ENCODE measurements around the gene CFAP58. TPM values are rescaled to one million over a fixed set of nuclear protein-coding genes. Genes with fewer than 3 reads are reported as not detected.
"Not testable (repeated sequence)": the region's sequence is repeated elsewhere in the genome, so short reads cannot be mapped to it uniquely, and the experiment has no call there.

CFAP58 gene
- total RNA-seq, 1 donor from 2014 or later: 0.53 TPM

- no peak for DNase-seq (ENCODE audit: low read depth)
- Histone ChIP-seq H3K27me3 (ENCODE audit: control insufficient read depth, insufficient read depth, low read length) (no peaks in the 10 kb centered on the region), H3K36me3 (ENCODE audit: control insufficient read depth, insufficient read depth, low read length) (no peaks in the 10 kb centered on the region), H3K4me3 (ENCODE audit: low read depth, low read length) (no peak overlapping the region)
- FAIRE-seq: no peak
- TF ChIP-seq CTCF (IDR thresholded peaks at IDR 0.05; ENCODE audit: insufficient read depth, low read length, severe bottlenecking): no peak
Measured at GRCh38 chr10:104450954-104451353, 97.3 kb downstream of the CFAP58 start.

- DNase-seq (ENCODE audit: low read depth) (no peak), FAIRE-seq (no peak)
- H3K36me3 ChIP-seq (ENCODE audit: control insufficient read depth, insufficient read depth, low read length): no peaks in the 10 kb centered on the region
- H3K27me3 ChIP-seq (ENCODE audit: control insufficient read depth, insufficient read depth, low read length): no peaks in the 10 kb centered on the region
- no peak for TF ChIP-seq CTCF (IDR thresholded peaks at IDR 0.05; ENCODE audit: insufficient read depth, low read length, severe bottlenecking)
- H3K4me3 ChIP-seq (ENCODE audit: low read depth, low read length): no peak overlapping the region
Measured at GRCh38 chr10:104452977-104453376, 99.3 kb downstream of the CFAP58 start.

DNA sequence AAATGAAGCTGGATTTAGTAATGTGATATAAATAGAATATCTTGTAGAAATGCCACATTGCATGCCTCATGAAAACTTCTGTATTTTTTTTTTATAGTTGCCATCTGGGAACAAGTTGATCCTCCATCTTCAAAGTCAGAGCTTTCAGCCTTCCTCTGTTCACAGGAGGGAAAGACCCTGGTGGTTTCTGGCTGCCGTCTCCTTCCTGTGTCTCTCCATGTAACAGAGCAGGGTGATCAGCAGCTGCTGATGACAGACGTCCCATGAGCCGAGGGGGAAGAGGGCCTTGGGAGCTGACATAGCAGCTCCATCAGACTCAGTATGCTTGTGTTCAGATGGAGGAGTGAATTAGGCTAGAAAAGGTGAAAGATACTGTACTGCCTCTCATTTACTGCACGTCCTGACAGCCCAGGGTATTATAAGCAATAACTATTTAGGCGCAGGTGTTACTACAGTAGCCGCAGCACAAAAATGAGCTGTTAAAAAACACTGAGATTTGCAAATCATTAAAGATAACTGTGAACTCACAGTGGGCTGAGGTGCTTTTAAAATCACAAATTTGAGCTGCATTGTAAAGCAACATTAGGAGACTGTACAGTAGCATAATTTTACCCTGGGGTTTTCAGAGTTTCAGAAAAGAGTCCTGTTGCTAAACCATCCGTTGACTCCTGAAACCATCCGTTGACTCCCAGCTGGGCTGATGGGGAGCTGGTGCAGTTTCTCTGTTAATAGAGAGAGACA lies 103.3 kb downstream of the CFAP58 start:
- Histone ChIP-seq H3K36me3 (ENCODE audit: control insufficient read depth, insufficient read depth, low read length) (no peaks in the 10 kb centered on the region), H3K27me3 (ENCODE audit: control insufficient read depth, insufficient read depth, low read length) (no peaks in the 10 kb centered on the region), H3K4me3 (ENCODE audit: low read depth, low read length) (no peak overlapping the region)
- no peak for FAIRE-seq
- DNase-seq (ENCODE audit: low read depth): no peak
- TF ChIP-seq CTCF (IDR thresholded peaks at IDR 0.05; ENCODE audit: insufficient read depth, low read length, severe bottlenecking): no peak

- FAIRE-seq (no peak), DNase-seq (ENCODE audit: low read depth) (no peak)
- no peaks in the 10 kb centered on the region for H3K27me3 ChIP-seq (ENCODE audit: control insufficient read depth, insufficient read depth, low read length)
- H3K36me3 ChIP-seq (ENCODE audit: control insufficient read depth, insufficient read depth, low read length): no peaks in the 10 kb centered on the region
- no peak for TF ChIP-seq CTCF (IDR thresholded peaks at IDR 0.05; ENCODE audit: insufficient read depth, low read length, severe bottlenecking)
- H3K4me3 ChIP-seq (ENCODE audit: low read depth, low read length): no peak overlapping the region
Measured at GRCh38 chr10:104457543-104457828, 103.9 kb downstream of the CFAP58 start.

GRCh38 chr10:104465575-104465974 lies 111.9 kb downstream of the CFAP58 start:
- not testable (repeated sequence) for DNase-seq (ENCODE audit: low read depth); H3K4me3 ChIP-seq (ENCODE audit: low read depth, low read length); FAIRE-seq; H3K27me3 ChIP-seq (ENCODE audit: control insufficient read depth, insufficient read depth, low read length); H3K36me3 ChIP-seq (ENCODE audit: control insufficient read depth, insufficient read depth, low read length)

GRCh38 chr10:104468818-104469217 lies 115.2 kb downstream of the CFAP58 start:
- not testable (repeated sequence) for H3K27me3 ChIP-seq (ENCODE audit: control insufficient read depth, insufficient read depth, low read length); DNase-seq (ENCODE audit: low read depth); FAIRE-seq; H3K4me3 ChIP-seq (ENCODE audit: low read depth, low read length); H3K36me3 ChIP-seq (ENCODE audit: control insufficient read depth, insufficient read depth, low read length)

DNA sequence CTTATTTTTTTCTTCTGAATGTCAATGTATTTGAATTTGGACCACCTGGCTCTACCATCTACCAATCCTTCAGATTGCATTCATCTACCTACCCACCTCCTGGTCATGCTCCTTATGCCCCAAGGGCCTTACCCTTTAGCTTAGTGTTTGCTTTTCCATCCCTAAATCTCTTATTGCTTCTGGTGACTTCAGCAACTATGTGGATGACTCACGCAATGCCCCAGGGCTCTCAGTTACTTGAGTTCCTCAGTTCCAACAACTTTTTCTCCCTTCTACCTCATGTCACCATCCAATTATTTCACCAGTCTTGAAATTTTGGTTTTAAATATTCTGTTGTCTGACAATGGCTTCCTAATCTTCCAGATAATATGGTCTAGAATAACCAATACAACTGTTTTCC lies 118.9 kb downstream of the CFAP58 start:
- FAIRE-seq: no peak
- Histone ChIP-seq H3K4me3 (ENCODE audit: low read depth, low read length) (no peak overlapping the region), H3K36me3 (ENCODE audit: control insufficient read depth, insufficient read depth, low read length) (no peaks in the 10 kb centered on the region), H3K27me3 (ENCODE audit: control insufficient read depth, insufficient read depth, low read length) (no peaks in the 10 kb centered on the region)
- peak; percentile 75 for DNase-seq (ENCODE audit: low read depth)
- no peak for TF ChIP-seq CTCF (IDR thresholded peaks at IDR 0.05; ENCODE audit: insufficient read depth, low read length, severe bottlenecking)

Measured in bronchial epithelial cell (primary cell).